Measurements from ENCODE around the gene PTH2R. TPM values are rescaled to one million over a fixed set of nuclear protein-coding genes. Genes with fewer than 3 reads are reported as not detected.
"Not testable (repeated sequence)": the region's sequence is repeated elsewhere in the genome, so short reads cannot be mapped to it uniquely, and the experiment has no call there.

Gene PTH2R
- polyA plus RNA-seq, 2 donors, result not detected

- Histone ChIP-seq H3K9me3 (ENCODE audit: control insufficient read depth in 2 of 2, insufficient read depth in 1 of 2, low read depth in 1 of 2, low read length in 1 of 2) (no peaks in the 10 kb centered on the region), H3K27me3 (ENCODE audit: control insufficient read depth in 1 of 2, insufficient read depth in 2 of 2, low read length in 2 of 2) (no peaks in the 10 kb centered on the region), H3K4me3 (ENCODE audit: low read depth in 1 of 2, low read length in 2 of 2) (no peak overlapping the region), H3K36me3 (ENCODE audit: control insufficient read depth in 2 of 2, insufficient read depth in 2 of 2, low read length in 1 of 2) (no peaks in the 10 kb centered on the region), H3K4me1 (ENCODE audit: control insufficient read depth in 2 of 2, insufficient read depth in 2 of 2, low read length in 1 of 2) (no peaks in the 10 kb centered on the region), H3K27ac (ENCODE audit: low read depth in 2 of 2, low read length in 1 of 2) (no peak overlapping the region)
- 94 to 97% methylated on average over 2 of the region's 2 CpGs for WGBS, 2 donors
These were observed 37.5 kb upstream of the PTH2R start for GRCh38 chr2:208369091-208369490.

- Histone ChIP-seq H3K4me3 (ENCODE audit: low read depth in 1 of 2, low read length in 2 of 2) (no peak overlapping the region), H3K9me3 (ENCODE audit: control insufficient read depth in 2 of 2, insufficient read depth in 1 of 2, low read depth in 1 of 2, low read length in 1 of 2) (no peaks in the 10 kb centered on the region), H3K27me3 (ENCODE audit: control insufficient read depth in 1 of 2, insufficient read depth in 2 of 2, low read length in 2 of 2) (no peaks in the 10 kb centered on the region), H3K36me3 (ENCODE audit: control insufficient read depth in 2 of 2, insufficient read depth in 2 of 2, low read length in 1 of 2) (no peaks in the 10 kb centered on the region), H3K4me1 (ENCODE audit: control insufficient read depth in 2 of 2, insufficient read depth in 2 of 2, low read length in 1 of 2) (no peaks in the 10 kb centered on the region), H3K27ac (ENCODE audit: low read depth in 2 of 2, low read length in 1 of 2) (no peak overlapping the region)
- WGBS, 2 donors, result 66 to 78% methylated on average over 8 of the region's 8 CpGs
These were observed 35.5 kb upstream of the PTH2R start for GRCh38 chr2:208370881-208371633.

GRCh38 chr2:208371634-208371935, 35.0 kb upstream of the PTH2R start:
- H3K27me3 ChIP-seq (ENCODE audit: control insufficient read depth in 1 of 2, insufficient read depth in 2 of 2, low read length in 2 of 2), result no peaks in the 10 kb centered on the region
- no peaks in the 10 kb centered on the region for H3K9me3 ChIP-seq (ENCODE audit: control insufficient read depth in 2 of 2, insufficient read depth in 1 of 2, low read depth in 1 of 2, low read length in 1 of 2)
- 34 to 97% methylated on average over 1 of the region's 1 CpG for WGBS, 2 donors
- H3K36me3 ChIP-seq (ENCODE audit: control insufficient read depth in 2 of 2, insufficient read depth in 2 of 2, low read length in 1 of 2), result no peaks in the 10 kb centered on the region
- H3K4me3 ChIP-seq (ENCODE audit: low read depth in 1 of 2, low read length in 2 of 2), result no peak overlapping the region
- no peak overlapping the region for H3K27ac ChIP-seq (ENCODE audit: low read depth in 2 of 2, low read length in 1 of 2)
- no peaks in the 10 kb centered on the region for H3K4me1 ChIP-seq (ENCODE audit: control insufficient read depth in 2 of 2, insufficient read depth in 2 of 2, low read length in 1 of 2)

GRCh38 chr2:208373460-208374089, 33.0 kb upstream of the PTH2R start:
- Histone ChIP-seq H3K9me3 (ENCODE audit: control insufficient read depth in 2 of 2, insufficient read depth in 1 of 2, low read depth in 1 of 2, low read length in 1 of 2) (no peaks in the 10 kb centered on the region), H3K36me3 (ENCODE audit: control insufficient read depth in 2 of 2, insufficient read depth in 2 of 2, low read length in 1 of 2) (no peaks in the 10 kb centered on the region), H3K27me3 (ENCODE audit: control insufficient read depth in 1 of 2, insufficient read depth in 2 of 2, low read length in 2 of 2) (no peaks in the 10 kb centered on the region), H3K4me1 (ENCODE audit: control insufficient read depth in 2 of 2, insufficient read depth in 2 of 2, low read length in 1 of 2) (no peaks in the 10 kb centered on the region), H3K4me3 (ENCODE audit: low read depth in 1 of 2, low read length in 2 of 2) (no peak overlapping the region), H3K27ac (ENCODE audit: low read depth in 2 of 2, low read length in 1 of 2) (no peak overlapping the region)
- WGBS, 2 donors, result 47 to 50% methylated on average over 2 of the region's 2 CpGs

- Histone ChIP-seq H3K36me3 (ENCODE audit: control insufficient read depth in 2 of 2, insufficient read depth in 2 of 2, low read length in 1 of 2) (no peaks in the 10 kb centered on the region), H3K4me1 (ENCODE audit: control insufficient read depth in 2 of 2, insufficient read depth in 2 of 2, low read length in 1 of 2) (no peaks in the 10 kb centered on the region), H3K9me3 (ENCODE audit: control insufficient read depth in 2 of 2, insufficient read depth in 1 of 2, low read depth in 1 of 2, low read length in 1 of 2) (no peaks in the 10 kb centered on the region), H3K27ac (ENCODE audit: low read depth in 2 of 2, low read length in 1 of 2) (no peak overlapping the region), H3K4me3 (ENCODE audit: low read depth in 1 of 2, low read length in 2 of 2) (no peak overlapping the region), H3K27me3 (ENCODE audit: control insufficient read depth in 1 of 2, insufficient read depth in 2 of 2, low read length in 2 of 2) (no peaks in the 10 kb centered on the region)
- 61% methylated on average over 1 of the region's 1 CpG for WGBS, 2 donors
These were observed 31.0 kb upstream of the PTH2R start for GRCh38 chr2:208375491-208376068.

- 86 to 92% methylated on average over 18 to 37 of the region's 40 CpGs for WGBS, 2 donors
- not testable (repeated sequence) for H3K4me3 ChIP-seq (ENCODE audit: low read depth in 1 of 2, low read length in 2 of 2); H3K9me3 ChIP-seq (ENCODE audit: control insufficient read depth in 2 of 2, insufficient read depth in 1 of 2, low read depth in 1 of 2, low read length in 1 of 2); H3K27me3 ChIP-seq (ENCODE audit: control insufficient read depth in 1 of 2, insufficient read depth in 2 of 2, low read length in 2 of 2); H3K27ac ChIP-seq (ENCODE audit: low read depth in 2 of 2, low read length in 1 of 2); H3K4me1 ChIP-seq (ENCODE audit: control insufficient read depth in 2 of 2, insufficient read depth in 2 of 2, low read length in 1 of 2); H3K36me3 ChIP-seq (ENCODE audit: control insufficient read depth in 2 of 2, insufficient read depth in 2 of 2, low read length in 1 of 2)
These were observed 29.2 kb upstream of the PTH2R start for GRCh38 chr2:208377344-208377860.

GRCh38 chr2:208379192-208379591, 27.4 kb upstream of the PTH2R start:
- H3K9me3 ChIP-seq (ENCODE audit: control insufficient read depth in 2 of 2, insufficient read depth in 1 of 2, low read depth in 1 of 2, low read length in 1 of 2), result no peaks in the 10 kb centered on the region
- H3K4me1 ChIP-seq (ENCODE audit: control insufficient read depth in 2 of 2, insufficient read depth in 2 of 2, low read length in 1 of 2), result no peaks in the 10 kb centered on the region
- WGBS, 2 donors, result 78 to 89% methylated on average over 3 of the region's 3 CpGs
- H3K4me3 ChIP-seq (ENCODE audit: low read depth in 1 of 2, low read length in 2 of 2), result no peak overlapping the region
- no peaks in the 10 kb centered on the region for H3K27me3 ChIP-seq (ENCODE audit: control insufficient read depth in 1 of 2, insufficient read depth in 2 of 2, low read length in 2 of 2)
- no peak overlapping the region for H3K27ac ChIP-seq (ENCODE audit: low read depth in 2 of 2, low read length in 1 of 2)
- H3K36me3 ChIP-seq (ENCODE audit: control insufficient read depth in 2 of 2, insufficient read depth in 2 of 2, low read length in 1 of 2), result no peaks in the 10 kb centered on the region

GRCh38 chr2:208384637-208385036, 22.0 kb upstream of the PTH2R start:
- Histone ChIP-seq H3K36me3 (ENCODE audit: control insufficient read depth in 2 of 2, insufficient read depth in 2 of 2, low read length in 1 of 2) (no peaks in the 10 kb centered on the region), H3K9me3 (ENCODE audit: control insufficient read depth in 2 of 2, insufficient read depth in 1 of 2, low read depth in 1 of 2, low read length in 1 of 2) (no peaks in the 10 kb centered on the region), H3K4me3 (ENCODE audit: low read depth in 1 of 2, low read length in 2 of 2) (no peak overlapping the region), H3K27ac (ENCODE audit: low read depth in 2 of 2, low read length in 1 of 2) (no peak overlapping the region), H3K4me1 (ENCODE audit: control insufficient read depth in 2 of 2, insufficient read depth in 2 of 2, low read length in 1 of 2) (no peaks in the 10 kb centered on the region), H3K27me3 (ENCODE audit: control insufficient read depth in 1 of 2, insufficient read depth in 2 of 2, low read length in 2 of 2) (no peaks in the 10 kb centered on the region)
- 76 to 81% methylated on average over 4 of the region's 4 CpGs for WGBS, 2 donors

- no peaks in the 10 kb centered on the region for H3K27me3 ChIP-seq (ENCODE audit: control insufficient read depth in 1 of 2, insufficient read depth in 2 of 2, low read length in 2 of 2)
- H3K4me1 ChIP-seq (ENCODE audit: control insufficient read depth in 2 of 2, insufficient read depth in 2 of 2, low read length in 1 of 2), result no peaks in the 10 kb centered on the region
- H3K36me3 ChIP-seq (ENCODE audit: control insufficient read depth in 2 of 2, insufficient read depth in 2 of 2, low read length in 1 of 2), result no peaks in the 10 kb centered on the region
- H3K4me3 ChIP-seq (ENCODE audit: low read depth in 1 of 2, low read length in 2 of 2), result no peak overlapping the region
- H3K27ac ChIP-seq (ENCODE audit: low read depth in 2 of 2, low read length in 1 of 2), result no peak overlapping the region
- 30 to 33% methylated on average over 2 of the region's 2 CpGs for WGBS, 2 donors
- H3K9me3 ChIP-seq (ENCODE audit: control insufficient read depth in 2 of 2, insufficient read depth in 1 of 2, low read depth in 1 of 2, low read length in 1 of 2), result no peaks in the 10 kb centered on the region
These were observed 20.1 kb upstream of the PTH2R start for GRCh38 chr2:208386541-208386940.
